Peyer's patch (tissue), 4 donors: ENCODE measurements around the gene ZAR1.

ENCODE experiments used
- CTCF ChIP-seq, 6 experiments: fragments of 450-650 bp in 4 of 6; fragments of 200-600 bp in 2 of 6; sonication (generic) in 1 of 6; IDR thresholded peaks; one replicate each; pipeline ENCODE4 v1.5.1; 2017 to 2019; ENCODE audit warnings: antibody characterized with exemption in 6 of 6, mild to moderate bottlenecking in 3 of 6, moderate library complexity in 1 of 6
- POLR2A ChIP-seq, 2 donors: fragments of 450-650 bp; IDR thresholded peaks; one replicate each; pipeline ENCODE4 v1.5.1; 2017; ENCODE audit warnings: antibody characterized with exemption in 2 of 2, mild to moderate bottlenecking in 2 of 2, moderate library complexity in 2 of 2

- TF ChIP-seq POLR2A (IDR thresholded peaks at IDR 0.05), result no peak
- TF ChIP-seq CTCF (IDR thresholded peaks at IDR 0.05), result no peak
These were observed 11.8 kb upstream of the ZAR1 start for GRCh38 chr4:48478273-48478672.
